HuH-7 (cell line): ENCODE data around the gene HPS1.

Source experiments
- DNase-seq: peaks from one replicate; pipeline ENCODE4 v3.0.0; 2011; ENCODE audit warnings: low spot score

HPS1 gene

GRCh38 chr10:98411166-98411565 lies 35.6 kb downstream of the HPS1 start:
- DNase-seq: no peak

GRCh38 chr10:98410759-98411158 lies 36.0 kb downstream of the HPS1 start:
- no peak for DNase-seq

- no peak for DNase-seq
Measured at GRCh38 chr10:98410135-98410743, 36.5 kb downstream of the HPS1 start.

- no peak for DNase-seq
Measured at GRCh38 chr10:98408799-98409198, 37.9 kb downstream of the HPS1 start.

- no peak for DNase-seq
Measured at GRCh38 chr10:98407744-98408241, 38.9 kb downstream of the HPS1 start.

- no peak for DNase-seq
Measured at GRCh38 chr10:98407017-98407743, 39.6 kb downstream of the HPS1 start.

- DNase-seq: no peak
Measured at GRCh38 chr10:98405422-98405821, 41.3 kb downstream of the HPS1 start.

- DNase-seq: no peak
Measured at GRCh38 chr10:98404571-98405359, 42.0 kb downstream of the HPS1 start.

GRCh38 chr10:98403812-98404504 lies 42.8 kb downstream of the HPS1 start:
- no peak for DNase-seq

GRCh38 chr10:98402931-98403718 lies 43.6 kb downstream of the HPS1 start:
- DNase-seq: no peak

GRCh38 chr10:98402478-98402877 lies 44.3 kb downstream of the HPS1 start:
- DNase-seq: no peak

- DNase-seq: no peak
Measured at GRCh38 chr10:98400482-98400881, 46.3 kb downstream of the HPS1 start.

GRCh38 chr10:98399784-98400183 lies 47.0 kb downstream of the HPS1 start:
- DNase-seq: no peak

- DNase-seq: no peak
Measured at GRCh38 chr10:98397089-98397600, 49.6 kb downstream of the HPS1 start.

GRCh38 chr10:98396096-98397063 lies 50.4 kb downstream of the HPS1 start:
- DNase-seq: no peak

- no peak for DNase-seq
Measured at GRCh38 chr10:98394851-98395440, 51.8 kb downstream of the HPS1 start.

GRCh38 chr10:98391578-98391991 lies 55.1 kb downstream of the HPS1 start:
- no peak for DNase-seq

- no peak for DNase-seq
Measured at GRCh38 chr10:98391065-98391464, 55.7 kb downstream of the HPS1 start.

- DNase-seq: no peak
Measured at GRCh38 chr10:98390406-98390805, 56.3 kb downstream of the HPS1 start.

- no peak for DNase-seq
Measured at GRCh38 chr10:98389398-98389797, 57.3 kb downstream of the HPS1 start.
